HG02571 (cell line): ENCODE data around the gene CBLC.
"Not testable (repeated sequence)": the region's sequence is repeated elsewhere in the genome, so short reads cannot be mapped to it uniquely, and the experiment has no call there.

Source experiments
- ATAC-seq: cut with Tn5 transposase; IDR thresholded peaks from one replicate; pipeline ENCODE4 v1.9.1; 2021; ENCODE audit warnings: mild to moderate bottlenecking, moderate library complexity; ENCODE audit not compliant: unreplicated experiment

Gene CBLC

DNA sequence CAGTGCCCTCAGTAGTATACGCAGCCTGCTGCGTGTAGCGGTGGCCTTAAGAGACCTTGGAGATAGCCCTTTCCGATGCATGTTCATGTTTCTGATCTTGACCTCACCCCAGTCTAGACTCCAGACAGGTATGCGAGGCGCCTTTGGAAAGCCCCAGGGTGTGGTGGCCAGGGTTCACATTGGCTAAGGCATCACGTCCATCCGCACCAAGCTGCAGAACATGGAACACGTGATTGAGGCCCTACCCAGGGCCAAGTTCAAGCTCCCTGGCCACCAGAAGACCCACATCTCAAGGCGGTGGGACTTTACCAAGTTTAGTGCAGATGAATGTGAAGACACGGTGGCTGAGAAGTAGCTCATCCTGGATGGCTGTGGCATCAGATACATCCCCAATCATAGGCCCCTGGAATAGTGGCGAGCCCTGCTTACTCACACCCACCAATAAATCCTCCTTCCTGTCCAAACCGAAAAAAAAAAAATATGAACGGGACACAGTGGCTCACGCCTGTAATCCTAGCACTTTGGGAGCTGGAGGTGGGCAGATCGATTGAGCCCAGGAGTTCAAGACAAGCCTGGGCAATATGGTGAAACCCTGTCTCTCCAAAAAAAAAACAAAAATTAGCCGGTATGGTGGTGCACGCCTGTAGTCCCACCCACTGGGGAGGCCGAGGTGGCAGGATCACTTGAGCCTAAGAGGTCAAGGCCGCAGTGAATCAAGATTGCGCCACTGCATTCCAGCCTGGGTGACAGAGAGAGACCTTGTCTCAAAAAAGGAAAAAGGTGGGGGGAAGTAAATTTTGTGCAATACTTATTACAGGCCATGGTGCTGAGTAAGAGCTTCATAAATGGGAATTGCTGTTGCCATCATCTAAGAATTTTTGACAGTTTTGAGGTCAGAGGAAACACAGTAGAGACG, 12.4 kb upstream of the CBLC start:
- no peak for ATAC-seq

DNA sequence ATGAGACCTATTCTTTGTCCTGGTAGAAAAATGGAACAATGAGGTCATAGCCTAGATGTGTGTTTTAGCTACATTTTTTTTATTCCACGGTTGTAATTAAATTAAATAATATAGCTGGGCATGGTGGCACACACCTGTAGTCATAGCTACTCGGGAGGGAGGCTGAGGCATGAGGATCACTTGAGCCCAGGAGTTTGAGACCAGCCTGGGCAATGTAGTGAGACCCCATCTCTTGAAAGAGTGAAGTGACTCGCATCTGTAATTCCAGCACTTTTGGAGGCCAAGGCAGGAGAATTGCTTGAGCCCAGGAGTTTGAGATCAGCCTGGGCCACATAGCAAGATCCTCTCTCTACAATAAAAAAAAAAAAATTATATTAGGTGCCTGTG, 11.7 kb upstream of the CBLC start:
- no peak for ATAC-seq

DNA sequence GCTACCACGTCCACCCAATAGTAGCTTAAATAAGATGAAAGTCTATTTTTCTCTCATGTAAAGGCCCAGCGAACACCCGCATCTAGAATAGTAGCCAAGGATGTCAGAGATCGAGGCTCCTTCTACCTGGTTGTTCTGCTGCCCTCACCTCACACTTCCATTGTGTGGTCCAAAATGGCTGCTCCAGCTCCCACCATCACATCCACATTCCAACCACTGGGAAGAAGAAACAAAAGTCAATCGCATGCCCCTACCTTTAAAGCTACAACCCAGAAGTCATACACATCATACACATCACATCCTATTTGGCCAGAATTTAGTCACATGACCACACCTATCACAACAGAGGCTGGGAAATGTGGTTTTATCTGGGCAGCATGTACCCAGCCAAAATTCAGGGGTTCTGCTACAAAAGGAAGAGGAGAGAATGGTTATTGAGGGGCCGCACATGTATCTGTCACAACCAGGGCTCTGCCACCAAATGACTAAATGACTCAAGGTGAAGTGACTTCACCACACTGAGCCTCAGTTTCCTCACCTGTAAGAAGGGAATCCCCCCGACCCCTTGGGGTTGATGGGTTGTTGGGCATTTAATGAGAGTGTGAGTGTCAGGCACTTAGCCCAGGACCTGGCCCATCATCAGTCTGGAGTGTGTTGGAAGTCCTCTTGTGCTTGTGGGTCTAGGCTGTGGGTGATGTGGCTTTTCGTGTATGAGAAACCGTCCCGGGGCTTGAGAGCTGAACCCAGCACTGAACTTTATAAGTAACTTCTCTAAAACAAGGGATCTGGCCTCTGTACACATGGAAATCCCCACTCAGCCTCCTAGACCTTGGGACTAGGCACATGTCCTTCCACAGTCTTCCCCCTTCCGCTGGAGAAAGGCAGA, 10.2 kb upstream of the CBLC start:
- ATAC-seq = no peak

- ATAC-seq = peak; percentile 94
Observed at GRCh38 chr19:44770550-44771257, 7.0 kb upstream of the CBLC start.

GRCh38 chr19:44772144-44772543, 5.5 kb upstream of the CBLC start:
- not testable (repeated sequence) for ATAC-seq

GRCh38 chr19:44772959-44773358, 4.7 kb upstream of the CBLC start:
- no peak for ATAC-seq

DNA sequence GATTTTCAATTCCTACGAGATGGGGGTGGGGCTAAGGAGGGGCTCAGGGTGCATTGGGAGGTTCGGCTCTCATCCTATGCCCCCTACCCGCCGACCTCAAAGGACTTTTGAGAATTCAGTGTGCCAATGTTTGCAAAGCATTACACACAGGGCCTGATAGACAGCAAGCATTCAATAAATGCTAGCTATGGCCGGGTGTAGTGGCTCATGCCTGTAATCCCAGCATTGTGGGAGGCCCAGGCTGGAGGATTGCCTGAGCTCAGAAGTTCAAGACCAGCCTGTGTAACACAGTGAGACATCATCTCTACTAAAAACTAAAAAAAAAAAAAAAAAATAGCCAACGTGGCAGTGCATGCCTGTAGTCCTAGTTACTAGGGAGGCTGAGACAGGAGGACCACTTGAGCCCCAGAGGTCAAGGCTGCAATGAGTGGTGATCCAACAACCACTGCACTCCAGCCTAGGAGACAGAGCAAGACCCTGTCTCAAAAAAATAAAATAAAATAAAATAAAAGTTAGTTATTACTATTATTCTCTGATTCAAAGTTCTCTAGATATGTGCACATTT, 1.9 kb upstream of the CBLC start:
- ATAC-seq = no peak

DNA sequence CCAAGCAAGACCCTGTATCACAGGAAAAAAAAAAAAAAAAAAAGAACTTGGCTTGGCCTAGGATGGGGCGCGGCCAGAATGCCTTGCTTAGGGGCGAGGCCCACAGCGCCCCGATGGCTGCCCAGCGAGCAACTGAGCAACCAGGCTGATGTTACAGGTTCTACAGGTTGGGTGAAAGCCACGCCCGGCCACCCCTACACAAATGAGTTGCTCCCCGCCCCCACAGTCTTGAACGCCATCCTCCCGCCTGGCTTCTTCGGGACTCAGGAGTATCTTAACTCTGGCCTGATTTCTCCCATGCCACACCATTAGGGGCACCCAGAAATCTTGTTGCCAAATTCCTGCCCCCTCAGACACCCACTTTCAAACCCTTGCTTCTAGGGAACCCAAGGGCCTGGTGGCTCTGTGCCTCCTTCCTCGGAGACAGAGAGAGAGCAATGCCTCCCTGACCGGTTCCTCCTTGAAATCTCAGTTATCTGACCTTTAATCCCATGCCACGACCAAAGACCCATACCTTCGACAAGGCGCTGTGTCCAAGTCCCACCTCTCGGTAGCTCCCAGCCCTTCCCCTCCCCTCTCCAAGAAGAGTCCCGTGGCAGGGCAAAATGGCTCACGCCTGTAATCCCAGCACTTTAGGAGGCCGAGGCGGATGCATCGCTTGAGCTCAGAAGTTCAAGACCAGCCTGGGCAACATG, 1.1 kb upstream of the CBLC start:
- no peak for ATAC-seq

DNA sequence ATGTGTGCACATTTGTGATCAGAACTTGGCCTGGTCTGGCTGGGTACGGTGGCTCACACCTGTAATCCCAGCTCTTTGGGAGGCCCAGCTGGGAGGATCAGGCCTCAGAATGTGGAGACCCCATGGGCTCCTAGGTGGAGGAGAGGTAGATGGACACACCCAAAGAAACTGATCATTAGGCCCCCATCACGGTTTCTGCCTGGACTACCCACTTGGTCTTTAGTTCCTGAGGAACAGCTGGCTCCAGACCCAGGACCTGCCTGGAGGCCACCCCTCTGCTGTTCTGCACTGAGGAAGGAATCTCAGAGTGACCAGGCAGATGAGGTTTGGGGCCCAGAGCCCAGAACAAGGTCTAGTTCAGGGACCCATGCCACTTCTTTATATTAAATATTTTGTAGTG, 1.5 kb downstream of the CBLC start:
- no peak for ATAC-seq

DNA sequence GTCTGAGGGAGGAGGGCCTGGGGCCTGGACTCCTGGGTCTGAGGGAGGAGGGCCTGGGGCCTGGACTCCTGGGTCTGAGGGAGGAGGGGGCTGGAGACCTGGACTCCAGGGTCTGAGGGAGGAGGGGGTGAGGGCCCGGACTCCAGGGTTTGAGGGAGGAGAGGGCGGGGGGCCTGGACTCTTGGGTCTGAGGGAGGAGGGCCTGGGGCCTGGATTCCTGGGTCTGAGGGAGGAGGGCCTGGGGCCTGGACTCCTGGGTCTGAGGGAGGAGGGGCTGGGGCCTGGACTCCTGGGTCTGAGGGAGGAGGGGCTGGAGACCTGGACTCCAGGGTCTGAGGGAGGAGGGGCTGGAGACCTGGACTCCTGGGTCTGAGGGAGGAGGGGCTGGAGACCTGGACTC, 4.0 kb downstream of the CBLC start:
- ATAC-seq = not testable (repeated sequence)

GRCh38 chr19:44782729-44783128, 5.0 kb downstream of the CBLC start:
- ATAC-seq = no peak

DNA sequence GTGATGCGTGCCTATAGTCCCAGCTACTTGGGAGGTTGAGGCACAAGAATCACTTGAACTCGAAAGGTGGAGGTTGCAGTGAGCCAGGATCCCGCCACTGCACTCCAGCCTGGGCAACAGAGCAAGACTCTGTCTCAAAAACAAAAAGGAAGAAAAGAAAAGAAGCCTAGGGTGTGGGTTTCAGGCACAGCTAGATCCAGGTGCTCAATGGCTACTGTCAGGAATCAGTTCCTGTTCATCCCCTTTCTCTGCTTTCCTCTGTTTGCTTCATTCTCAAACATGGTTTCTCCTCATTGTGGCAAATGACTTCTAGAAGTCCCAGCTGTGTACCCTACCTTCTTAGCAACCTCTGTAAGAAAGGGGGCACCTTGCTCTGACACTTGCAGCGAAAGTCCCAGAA, 5.9 kb downstream of the CBLC start:
- no peak for ATAC-seq

DNA sequence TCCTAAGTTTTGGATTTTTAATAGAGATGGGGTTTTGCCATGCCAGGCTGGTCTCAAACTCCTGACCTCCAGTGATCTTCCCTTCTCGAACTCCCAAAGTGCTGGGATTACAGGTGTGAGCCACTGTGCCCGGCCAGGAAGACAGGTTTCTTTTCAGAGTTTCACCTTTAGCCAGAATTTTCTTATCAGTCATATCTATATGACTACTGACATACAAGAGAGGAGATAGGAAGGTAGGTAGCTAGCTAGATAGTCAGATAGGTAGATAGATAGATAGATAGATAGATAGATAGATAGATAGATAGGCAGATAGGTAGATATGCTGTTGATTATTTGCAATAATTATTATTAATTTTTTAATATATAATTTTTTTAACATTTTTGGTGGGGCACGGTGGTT, 7.6 kb downstream of the CBLC start:
- ATAC-seq = no peak

DNA sequence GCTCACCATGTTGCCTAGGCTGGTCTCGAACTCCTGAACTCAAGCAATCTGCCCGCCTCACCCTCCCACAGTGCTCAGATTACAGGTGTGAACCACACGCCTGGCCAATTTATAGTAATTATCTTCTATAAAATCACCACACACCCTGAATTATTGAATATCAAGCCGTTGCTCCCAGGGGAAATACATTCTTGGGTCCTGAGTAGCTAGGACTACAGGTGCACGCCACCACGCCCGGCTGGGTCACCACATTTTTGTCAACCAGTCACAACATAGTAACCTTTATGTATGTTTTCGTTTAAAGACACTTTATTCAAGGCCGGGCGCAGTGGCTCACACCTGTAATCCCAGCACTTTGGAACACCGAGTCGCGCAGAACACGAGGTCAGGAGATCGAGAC, 8.3 kb downstream of the CBLC start:
- ATAC-seq = no peak

- no peak for ATAC-seq
Observed at GRCh38 chr19:44788971-44789370, 11.3 kb downstream of the CBLC start.

DNA sequence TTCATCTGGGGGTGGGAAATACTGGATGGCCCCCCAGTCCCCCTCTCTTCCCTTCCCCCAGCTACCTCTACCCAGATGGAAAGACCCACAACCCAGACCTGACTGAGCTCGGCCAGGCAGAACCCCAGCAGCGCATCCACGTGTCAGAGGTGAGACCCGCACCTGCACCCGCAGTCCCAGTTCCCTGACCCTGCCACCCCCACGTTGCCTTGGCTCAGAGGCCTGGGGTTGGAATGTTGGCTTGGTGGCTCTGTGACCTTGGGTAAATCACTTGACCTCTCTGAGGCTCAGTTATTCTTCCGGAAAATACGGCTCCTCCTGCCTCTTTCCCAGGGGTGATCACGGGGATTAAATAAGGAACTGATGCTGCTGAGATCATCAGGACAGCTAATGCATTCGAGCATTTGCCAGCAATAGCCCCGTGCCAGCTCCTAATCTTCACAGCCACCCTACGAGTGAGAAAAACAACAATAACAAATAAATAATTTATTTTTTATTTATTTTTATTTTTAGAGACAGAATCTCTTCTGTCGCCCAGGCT, 12.3 kb downstream of the CBLC start:
- ATAC-seq = no peak

DNA sequence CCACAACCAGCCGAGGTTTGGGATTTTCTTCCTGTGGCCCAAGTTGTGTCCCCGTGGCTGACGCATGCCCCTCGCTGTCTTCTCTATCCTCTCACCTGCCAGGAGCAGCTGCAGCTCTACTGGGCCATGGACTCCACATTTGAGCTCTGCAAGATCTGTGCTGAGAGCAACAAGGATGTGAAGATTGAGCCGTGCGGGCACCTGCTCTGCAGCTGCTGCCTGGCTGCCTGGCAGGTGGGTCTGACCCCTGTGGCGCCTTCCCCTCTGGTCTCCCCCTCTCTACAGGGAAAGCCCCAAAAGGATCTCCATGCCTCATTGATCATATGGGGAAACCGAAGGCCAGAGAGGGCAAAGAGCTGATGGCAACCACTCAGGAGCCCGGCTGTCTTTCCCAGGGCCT, 14.6 kb downstream of the CBLC start:
- no peak for ATAC-seq

- no peak for ATAC-seq
Observed at GRCh38 chr19:44794610-44795009, 16.9 kb downstream of the CBLC start.

DNA sequence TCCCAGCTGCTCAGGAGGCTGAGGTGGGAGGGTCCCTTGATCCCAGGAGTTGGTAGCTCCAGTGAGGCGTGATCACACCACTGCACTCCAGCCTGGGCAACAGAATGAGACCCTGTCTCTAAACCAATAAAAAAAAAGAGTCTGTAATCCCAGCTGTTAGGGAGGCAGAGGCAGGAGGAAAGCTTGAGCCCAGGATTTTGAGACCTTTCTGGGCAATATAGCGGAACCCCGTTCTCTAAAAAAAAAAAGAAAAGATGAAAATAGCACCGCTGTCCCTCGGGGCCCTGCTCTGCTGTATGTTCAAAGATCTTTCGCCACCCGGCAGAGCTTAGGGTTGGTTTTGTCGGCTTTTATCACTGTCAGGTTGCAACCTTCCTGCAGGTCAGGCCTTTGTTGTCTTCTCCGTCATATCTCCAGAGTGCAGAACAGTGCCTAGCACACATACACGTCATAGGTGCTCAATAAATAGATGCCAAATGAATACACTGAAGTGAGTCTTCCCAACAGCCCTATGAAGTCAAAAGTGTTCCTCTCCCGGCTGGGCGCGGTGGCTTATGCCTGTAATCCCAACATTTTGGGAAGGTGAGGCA, 17.8 kb downstream of the CBLC start:
- ATAC-seq = no peak

DNA sequence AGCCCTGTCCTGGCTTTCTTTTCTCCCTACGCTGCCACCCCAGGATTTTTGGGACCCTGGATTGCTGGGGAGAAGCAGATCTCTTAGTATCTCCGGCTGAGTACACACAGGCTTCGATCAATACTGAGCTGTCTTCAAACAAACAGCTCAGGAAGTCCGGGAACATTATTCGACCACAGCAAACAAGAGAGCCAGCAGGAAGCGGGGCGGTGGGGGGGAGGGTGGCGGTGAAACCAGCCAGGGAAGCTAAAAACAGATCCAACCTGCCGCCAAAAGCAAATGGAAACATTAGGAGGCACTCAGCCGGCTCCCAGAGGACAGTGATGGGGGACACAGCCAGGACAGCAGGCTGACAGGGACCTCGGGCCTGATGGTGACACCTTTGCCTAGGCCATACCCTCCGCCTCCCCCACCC, 19.0 kb downstream of the CBLC start:
- ATAC-seq = no peak
